H1 (cell line): ENCODE data around the gene PPFIA4. TPM values are rescaled to one million over a fixed set of nuclear protein-coding genes. Genes with fewer than 3 reads are reported as not detected.

Experiments
- CTCF ChIA-PET: fragments of 300-600 bp; sonication (Branson Sonifier 250); formaldehyde crosslinking; loops from one replicate; lab custom pipeline; 2021; ENCODE audit not compliant: partially characterized antibody; lab: Charles Lee
- POLR2A ChIA-PET: fragments of 300-600 bp; sonication (Branson Sonifier 250); formaldehyde crosslinking; loops from one replicate; lab custom pipeline; 2021; ENCODE audit warnings: inconsistent platforms; ENCODE audit not compliant: partially characterized antibody; lab: Charles Lee
- DNase-seq, 2 experiments: peaks; one replicate each; pipeline versions ENCODE4 v3.0.0 to v3.0.0-alpha.2; 2010 to 2022; ENCODE audit warnings: low spot score in 2 of 2, low read depth in 1 of 2, mixed read lengths in 1 of 2
- FAIRE-seq: peaks from 2 replicates; lab custom pipeline; 2011; peaks lifted over from hg19 to GRCh38; lab: Jason Lieb, UNC
- H2AFZ ChIP-seq: 2 replicates; pipeline ENCODE4 v1.8.1; 2012; ENCODE audit warnings: low read length, inconsistent platforms
- H2AK5ac ChIP-seq: 2 replicates; pipeline ENCODE4 v1.6.1; 2013; ENCODE audit warnings: low read depth, low read length
- H2BK120ac ChIP-seq: replicated peaks from 2 replicates; pipeline ENCODE3; 2013; ENCODE audit warnings: low read depth, low read length, inconsistent platforms
- H2BK12ac ChIP-seq: 2 replicates; pipeline ENCODE4 v1.6.1; 2013; ENCODE audit warnings: low read depth, low read length
- H2BK15ac ChIP-seq: 2 replicates; pipeline ENCODE4 v1.6.1; 2013; ENCODE audit warnings: low read length
- H2BK20ac ChIP-seq: 2 replicates; pipeline ENCODE4 v1.6.1; 2013; ENCODE audit warnings: low read length
- H2BK5ac ChIP-seq: 2 replicates; pipeline ENCODE4 v1.6.1; 2013; ENCODE audit warnings: low read depth, low read length
- H3K14ac ChIP-seq: 2 replicates; pipeline ENCODE4 v1.6.1; 2013; ENCODE audit warnings: inconsistent platforms; ENCODE audit not compliant: insufficient read length
- H3K18ac ChIP-seq: 2 replicates; pipeline ENCODE4 v1.6.1; 2013; ENCODE audit warnings: low read length; ENCODE audit errors: extremely low read depth
- H3K23ac ChIP-seq: 2 replicates; pipeline ENCODE4 v1.6.1; 2013; ENCODE audit warnings: inconsistent platforms; ENCODE audit not compliant: insufficient read length
- H3K23me2 ChIP-seq: 2 replicates; pipeline ENCODE4 v1.6.1; 2013; ENCODE audit warnings: low read depth, low read length
- H3K27ac ChIP-seq: 2 replicates; pipeline ENCODE4 v1.6.1; 2011; ENCODE audit warnings: low read depth, low read length, inconsistent platforms
- H3K27me3 ChIP-seq, 4 experiments: replicated peaks in 1 of 4; 1 replicate in 1 of 4; 2 replicates in 3 of 4; pipeline versions ENCODE4 v1.6.1 to v1.8.1; 2011 to 2013; ENCODE audit warnings: low read length in 3 of 4, mild to moderate bottlenecking in 3 of 4, inconsistent platforms in 2 of 4, mixed read lengths in 2 of 4, moderate library complexity in 1 of 4; ENCODE audit not compliant: control insufficient read depth in 3 of 4, insufficient read depth in 3 of 4; ENCODE audit errors: extremely low read depth in 1 of 4
- H3K36me3 ChIP-seq, 4 experiments: 2 replicates each; pipeline versions ENCODE4 v1.6.1 to v1.8.1; 2011 to 2013; ENCODE audit warnings: mild to moderate bottlenecking in 4 of 4, low read length in 3 of 4, moderate library complexity in 2 of 4, control low read depth in 1 of 4, inconsistent platforms in 1 of 4; ENCODE audit not compliant: insufficient read depth in 4 of 4, control insufficient read depth in 2 of 4
- H3K4ac ChIP-seq: replicated peaks from 2 replicates; pipeline ENCODE3; 2013; ENCODE audit warnings: low read length, low read depth, mixed read lengths, inconsistent platforms; ENCODE audit not compliant: insufficient read length
- H3K4me1 ChIP-seq, 4 experiments: replicated peaks in 1 of 4; 1 replicate in 1 of 4; 2 replicates in 3 of 4; pipeline versions ENCODE4 v1.6.1 to v1.8.1; 2011 to 2013; ENCODE audit warnings: low read length in 3 of 4, inconsistent platforms in 2 of 4, mixed read lengths in 1 of 4; ENCODE audit not compliant: insufficient read depth in 4 of 4, control insufficient read depth in 3 of 4
- H3K4me2 ChIP-seq, 2 experiments: 2 replicates each; pipeline versions ENCODE4 v1.6.1 to v1.8.1; 2011 to 2013; ENCODE audit warnings: low read depth in 2 of 2, low read length in 2 of 2, control low read depth in 1 of 2, inconsistent platforms in 1 of 2, mild to moderate bottlenecking in 1 of 2; ENCODE audit not compliant: insufficient read depth in 1 of 2
- H3K4me3 ChIP-seq, 4 experiments: fragments of 200-600, 300-600 bp in 1 of 4; sonication (generic), shearing (Covaris generic), sonication (Bioruptor Twin) in 1 of 4; 2 replicates each; pipeline versions ENCODE4 v1.5.1 to v1.8.1; 2011 to 2016; ENCODE audit warnings: low read length in 4 of 4, low read depth in 3 of 4, control low read depth in 2 of 4, inconsistent platforms in 2 of 4, mild to moderate bottlenecking in 2 of 4, mixed read lengths in 1 of 4, moderate library complexity in 1 of 4; ENCODE audit not compliant: insufficient read depth in 2 of 4; ENCODE audit errors: extremely low read depth in 1 of 4
- H3K56ac ChIP-seq: replicated peaks from 2 replicates; pipeline ENCODE3; 2013; ENCODE audit warnings: low read depth, mild to moderate bottlenecking, mixed read lengths, low read length, inconsistent platforms; ENCODE audit not compliant: insufficient read length
- H3K79me1 ChIP-seq: 2 replicates; pipeline ENCODE4 v1.6.1; 2013; ENCODE audit warnings: low read depth, low read length, control low read depth
- H3K79me2 ChIP-seq, 2 experiments: 2 replicates each; pipeline versions ENCODE4 v1.6.1 to v1.8.1; 2012 to 2013; ENCODE audit warnings: low read length in 2 of 2, mild to moderate bottlenecking in 2 of 2, inconsistent platforms in 1 of 2; ENCODE audit not compliant: insufficient read depth in 2 of 2, control insufficient read depth in 1 of 2
- H3K9ac ChIP-seq, 4 experiments: replicated peaks in 1 of 4; 1 replicate in 1 of 4; 2 replicates in 3 of 4; pipeline versions ENCODE4 v1.6.1 to v1.8.1; 2011 to 2013; ENCODE audit warnings: low read depth in 3 of 4, low read length in 3 of 4, control low read depth in 2 of 4, mild to moderate bottlenecking in 2 of 4, moderate library complexity in 2 of 4, inconsistent platforms in 1 of 4; ENCODE audit errors: extremely low read depth in 1 of 4
- H3K9me3 ChIP-seq, 2 experiments: 2 replicates each; pipeline versions ENCODE4 v1.6.1 to v1.8.1; 2012 to 2013; ENCODE audit warnings: mild to moderate bottlenecking in 2 of 2, moderate library complexity in 2 of 2, control low read depth in 1 of 2, inconsistent platforms in 1 of 2, low read depth in 1 of 2, low read length in 1 of 2, mixed read lengths in 1 of 2; ENCODE audit not compliant: insufficient read depth in 2 of 2
- H4K20me1 ChIP-seq, 2 experiments: replicated peaks in 1 of 2; 2 replicates each; pipeline versions ENCODE3 to v1.8.1; 2011 to 2013; ENCODE audit warnings: inconsistent platforms in 2 of 2, low read length in 2 of 2, mild to moderate bottlenecking in 1 of 2; ENCODE audit not compliant: insufficient read depth in 2 of 2, control insufficient read depth in 1 of 2
- H4K5ac ChIP-seq: 2 replicates; pipeline ENCODE4 v1.6.1; 2013; ENCODE audit warnings: low read length, low read depth, mixed read lengths, inconsistent platforms; ENCODE audit not compliant: insufficient read length
- H4K8ac ChIP-seq: 2 replicates; pipeline ENCODE4 v1.8.0; 2013; ENCODE audit warnings: mild to moderate bottlenecking, moderate library complexity, low read length, inconsistent platforms; ENCODE audit not compliant: insufficient read depth; ENCODE audit errors: extremely low read depth
- H4K91ac ChIP-seq: replicated peaks from 2 replicates; pipeline ENCODE3; 2013; ENCODE audit warnings: low read length, mixed read lengths, inconsistent platforms; ENCODE audit not compliant: insufficient read length
- CTCF ChIP-seq, 3 experiments: IDR thresholded peaks; 1 replicate in 2 of 3; 2 replicates in 1 of 3; pipeline versions ENCODE4 v1.5.1 to v1.6.1; 2011; ENCODE audit warnings: low read length in 3 of 3, mild to moderate bottlenecking in 3 of 3, inconsistent platforms in 2 of 3, low read depth in 1 of 3, moderate library complexity in 1 of 3; ENCODE audit not compliant: insufficient read depth in 1 of 3; ENCODE audit errors: control extremely low read depth in 1 of 3
- EP300 ChIP-seq, 2 experiments: IDR thresholded peaks; 1 replicate in 1 of 2; 2 replicates in 1 of 2; pipeline ENCODE4 v1.6.1; 2011 to 2012; ENCODE audit warnings: low read depth in 2 of 2, low read length in 2 of 2, mild to moderate bottlenecking in 2 of 2, borderline replicate concordance in 1 of 2, inconsistent platforms in 1 of 2, moderate library complexity in 1 of 2
- GTF2F1 ChIP-seq: IDR thresholded peaks from 2 replicates; pipeline ENCODE4 v1.6.1; 2012; ENCODE audit warnings: low read depth, low read length, improper control_type of control experiment, borderline replicate concordance
- POLR2AphosphoS5 ChIP-seq: IDR thresholded peaks from 2 replicates; pipeline ENCODE4 v1.6.1; 2011; ENCODE audit warnings: low read depth, low read length
- SRF ChIP-seq: IDR thresholded peaks from 2 replicates; pipeline ENCODE4 v1.6.1; 2011; ENCODE audit warnings: mild to moderate bottlenecking, low read depth, low read length, moderate library complexity
- TAF7 ChIP-seq: optimal IDR thresholded peaks from 2 replicates; pipeline ENCODE3; 2011; ENCODE audit warnings: low read depth, mild to moderate bottlenecking, inconsistent platforms, low read length, moderate library complexity, borderline replicate concordance
- WGBS, 2 experiments: shearing (Covaris generic) in 1 of 2; methylation state at CpG; one replicate each; pipeline versions ENCODE4 v1.1.6 to v1.1.7; 2013 to 2015; ENCODE audit warnings: low lambda C conversion rate in 2 of 2, mixed read lengths in 2 of 2, inconsistent platforms in 1 of 2, low coverage in 1 of 2, missing lambda C conversion rate in 1 of 2; ENCODE audit not compliant: insufficient replicate concordance in 2 of 2, insufficient coverage in 1 of 2, insufficient read length in 1 of 2; ENCODE audit errors: extremely low coverage in 1 of 2, missing lambda C conversion rate in 1 of 2; 5-methylcytosine and 5-hydroxymethylcytosine counted together
- polyA plus RNA-seq, 7 experiments: library from polyadenylated mRNA; depleted of rRNA in 3 of 7; stranded (reverse) in 5 of 7; unstranded in 2 of 7; fragments of >200 nt in 5 of 7; fragments of 200-250 nt in 2 of 7; gene quantifications; 1 replicate in 5 of 7; 2 replicates in 1 of 7; 4 replicates in 1 of 7; pipeline versions ENCODE4 v1.2.1 to v1.2.3, GENCODE V29; 2011 to 2013; ENCODE audit warnings: missing spikeins in 2 of 7, mixed read lengths in 2 of 7
- total RNA-seq: library from RNA; stranded (reverse); fragmentation: NEBNext Ultra II Directional; extraction: Animal tissue kit (Norgen Biotek cat#: 25700); gene quantifications from 2 replicates; pipeline ENCODE4 v1.2.1, GENCODE V29; 2021

PPFIA4 gene
- total and polyA plus RNA-seq, 2 of the 8 experiments (the other 6 are each of a cell fraction or from before 2014, with no cell fraction given), result 9.0 to 9.9 TPM

GRCh38 chr1:202987922-202988583 lies 38.2 kb upstream of the PPFIA4 start:
- no peak overlapping the region for H3K9ac ChIP-seq
- no peaks in the 10 kb centered on the region for H3K79me1 ChIP-seq
- H2BK12ac ChIP-seq, result 0 out of 2 replicates have a peak overlapping the region, but pooled peaks have one; percentile 40
- no peak overlapping the region for H4K5ac ChIP-seq
- H3K79me2 ChIP-seq, result no peaks in the 10 kb centered on the region
- no peaks in the 10 kb centered on the region for H3K9me3 ChIP-seq
- no peaks in the 10 kb centered on the region for H3K4me1 ChIP-seq
- no peak overlapping the region for H3K4me3 ChIP-seq
- DNase-seq (no peak), FAIRE-seq (no peak)
- H2AFZ ChIP-seq, result peak overlapping the region; percentile 89
- H2BK20ac ChIP-seq, result no peak overlapping the region
- no peaks in the 10 kb centered on the region for H3K27me3 ChIP-seq
- no peak overlapping the region for H3K14ac ChIP-seq
- no peak overlapping the region for H4K91ac ChIP-seq
- no peak overlapping the region for H3K23ac ChIP-seq
- no peak overlapping the region for H2BK5ac ChIP-seq
- 89% methylated on average over 5 of the region's 5 CpGs; no CpG with 5 or more reads in 1 of the 2 experiments for WGBS, 2 experiments
- no peak overlapping the region for H2BK120ac ChIP-seq
- H2AK5ac ChIP-seq, result no peak overlapping the region
- TF ChIP-seq TAF7, result no peak
- TF ChIP-seq EP300 (IDR thresholded peaks at IDR 0.05; ENCODE audit: borderline replicate concordance in 1 of 2, low read depth in 2 of 2, low read length in 2 of 2), result no peak
- no peak for TF ChIP-seq CTCF (IDR thresholded peaks at IDR 0.05; ENCODE audit: control extremely low read depth in 1 of 3, insufficient read depth in 1 of 3, low read depth in 1 of 3, low read length in 3 of 3)
- TF ChIP-seq GTF2F1, result no peak
- no peak for TF ChIP-seq SRF
- no peak for TF ChIP-seq POLR2AphosphoS5
- H3K23me2 ChIP-seq, result no peaks in the 10 kb centered on the region
- H4K20me1 ChIP-seq, result no peaks in the 10 kb centered on the region
- peak overlapping the region; percentile 20 for H3K4ac ChIP-seq
- H3K18ac ChIP-seq, result no peak overlapping the region
- H3K36me3 ChIP-seq, result no peaks in the 10 kb centered on the region
- no peak overlapping the region for H3K56ac ChIP-seq
- H4K8ac ChIP-seq, result no peak overlapping the region
- no peak overlapping the region for H2BK15ac ChIP-seq
- POLR2A ChIA-PET, result interaction anchor here (1.1 to 3.3 kb wide), 4 partner anchors 11 to 128 kb away, joined by 3 to 13 read pairs (median 3); partner anchors contain the start of gene TMEM183A
- H3K4me2 ChIP-seq, result no peak overlapping the region; a peak in 1 of 4 replicates
- H3K27ac ChIP-seq, result no peak overlapping the region
- CTCF ChIA-PET, result interaction anchor here (0.6 to 5.6 kb wide), 6 partner anchors 8 to 202 kb away, joined by 3 to 43 read pairs (median 4); no protein-coding TSS in a partner anchor
